ENCODE results near the gene PGGT1B. TPM values are rescaled to one million over a fixed set of nuclear protein-coding genes. Genes with fewer than 3 reads are reported as not detected.

The PGGT1B gene
- total RNA-seq, 1 experiment from 2014 or later = 37.7 TPM

- ATAC-seq (no peak), DNase-seq (ENCODE audit: low read depth, low spot score) (no peak)
- intact Hi-C loops (cut with micrococcal nuclease; ENCODE audit: unreplicated experiment) = no loop called here
- BruUV-seq (replicated peaks) = no TSS peak
- in situ Hi-C loops (cut with HindIII; ENCODE audit: low pct_unique_long_range_greater_than_20kb, low sequenced_read_pairs) = no loop called here
- Histone ChIP-seq H3K27me3 (ENCODE audit: control insufficient read depth, insufficient read depth, low read length) (peaks cover 10% of the 10 kb centered on the region), H3K27ac (ENCODE audit: low read length) (no peak overlapping the region), H3K4me3 (ENCODE audit: low read depth in 2 of 2, low read length in 2 of 2) (no peak overlapping the region), H3K9me3 (ENCODE audit: control insufficient read depth, insufficient read depth, low read depth, low read length) (no peaks in the 10 kb centered on the region), H3K36me3 (ENCODE audit: control insufficient read depth, insufficient read depth, low read length) (no peaks in the 10 kb centered on the region), H3K4me1 (ENCODE audit: control insufficient read depth, insufficient read depth, low read length) (no peaks in the 10 kb centered on the region; the same call in 1 of the 2 replicates)
- TF ChIP-seq REST (IDR thresholded peaks at IDR 0.05; ENCODE audit: insufficient read depth in 1 of 2, low read depth in 2 of 2, low read length in 1 of 2) (no peak), SIN3A (IDR thresholded peaks at IDR 0.05; ENCODE audit: borderline replicate concordance, insufficient read depth, low read depth, low read length) (no peak), POLR2AphosphoS5 (IDR thresholded peaks at IDR 0.05; ENCODE audit: low read depth, low read length) (no peak)
- POLR2A ChIA-PET = no interaction called here
- CTCF ChIA-PET = interaction anchor here (0.6 kb wide), 1 partner anchor 38 kb away, joined by 5 read pairs; no protein-coding TSS in a partner anchor
These were observed 96.9 kb downstream of the PGGT1B start for GRCh38 chr5:115165790-115166189.

GRCh38 chr5:115160975-115161475 is 101.7 kb downstream of the PGGT1B start:
- H3K36me3 ChIP-seq (ENCODE audit: control insufficient read depth, insufficient read depth, low read length) = no peaks in the 10 kb centered on the region
- no peak for TF ChIP-seq CTCF (IDR thresholded peaks at IDR 0.05)
- no peak for TF ChIP-seq SIN3A (IDR thresholded peaks at IDR 0.05; ENCODE audit: borderline replicate concordance, insufficient read depth, low read depth, low read length)
- no peak for TF ChIP-seq TCF7L2 (IDR thresholded peaks at IDR 0.05; ENCODE audit: low read depth, low read length)
- TF ChIP-seq POLR2AphosphoS5 (IDR thresholded peaks at IDR 0.05; ENCODE audit: low read depth, low read length) = no peak
- TF ChIP-seq REST (IDR thresholded peaks at IDR 0.05; ENCODE audit: insufficient read depth in 1 of 2, low read depth in 2 of 2, low read length in 1 of 2) = no peak
- H3K4me1 ChIP-seq (ENCODE audit: control insufficient read depth, insufficient read depth, low read length) = no peaks in the 10 kb centered on the region
- H3K27ac ChIP-seq (ENCODE audit: low read length) = no peak overlapping the region
- no peaks in the 10 kb centered on the region; the same call in 1 of the 2 replicates for H3K27me3 ChIP-seq (ENCODE audit: control insufficient read depth, insufficient read depth, low read length)
- H3K9me3 ChIP-seq (ENCODE audit: control insufficient read depth, insufficient read depth, low read depth, low read length) = no peaks in the 10 kb centered on the region
- ATAC-seq (no peak), DNase-seq (ENCODE audit: low read depth, low spot score) (no peak)
- POLR2A ChIA-PET = no interaction called here
- intact Hi-C loops (cut with micrococcal nuclease; ENCODE audit: unreplicated experiment) (no loop called here), in situ Hi-C loops (cut with HindIII; ENCODE audit: low pct_unique_long_range_greater_than_20kb, low sequenced_read_pairs) (no loop called here)
- no TSS peak for BruUV-seq (replicated peaks)
- no peak overlapping the region for H3K4me3 ChIP-seq (ENCODE audit: low read depth in 2 of 2, low read length in 2 of 2)
- CTCF ChIA-PET = no interaction called here

Other genes starting within 250 kb of the PGGT1B start
- 1.6 TPM for gene TRIM36, start 93.0 kb downstream of the PGGT1B start, total RNA-seq (2021; ENCODE audit: unreplicated experiment)
- gene CCDC112, start 33.8 kb upstream of the PGGT1B start, total RNA-seq (2021; ENCODE audit: unreplicated experiment) = 5.6 TPM

Measured in Panc1 (cell line).